ENCODE results near the gene ZNF10. TPM values are rescaled to one million over a fixed set of nuclear protein-coding genes. Genes with fewer than 3 reads are reported as not detected.

ZNF10 gene
- total RNA-seq, 4 donors from 2014 or later = 3.0 to 8.3 (median 4.3) TPM

DNA sequence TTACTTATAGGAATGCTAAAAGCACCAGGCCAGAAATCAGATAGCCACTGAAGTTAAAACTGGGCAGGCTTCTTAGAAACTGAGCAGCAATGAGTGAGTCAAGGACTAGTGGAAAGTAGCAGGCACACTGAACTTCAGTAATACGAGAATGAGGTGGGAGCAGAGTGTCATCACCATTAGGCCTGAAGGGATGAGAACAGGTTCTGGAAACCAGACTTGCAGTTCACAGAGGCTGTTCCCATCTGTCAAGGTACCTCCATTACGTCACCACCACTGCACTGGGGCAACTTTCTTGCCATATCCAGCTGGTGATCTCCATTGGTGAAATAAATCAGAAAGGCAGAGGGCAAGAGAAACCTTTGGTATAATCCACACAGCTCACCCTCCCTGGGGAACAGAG is 15.6 kb downstream of the ZNF10 start:
- DNase-seq (no peak), ATAC-seq (no peak)
- Histone ChIP-seq H3K27ac (no peak overlapping the region), H3K4me3 (no peak overlapping the region), H3K4me1 (no peaks in the 10 kb centered on the region), H3K36me3 (peaks cover 7 to 100% of the 10 kb centered on the region in 2 donors), H3K27me3 (no peaks in the 10 kb centered on the region), H3K9me3 (peaks cover 5 to 64% (median 6%) of the 10 kb centered on the region in 3 donors)
- intact Hi-C loops (cut with DNase I; ENCODE audit: low total_unique reads) = no loop called here
- in situ Hi-C loops (cut with MboI; ENCODE audit: low sequenced_read_pairs in 4 of 4) = no loop called here
- TF ChIP-seq POLR2A (IDR thresholded peaks at IDR 0.05) = no peak
- TF ChIP-seq, protein P1, sequence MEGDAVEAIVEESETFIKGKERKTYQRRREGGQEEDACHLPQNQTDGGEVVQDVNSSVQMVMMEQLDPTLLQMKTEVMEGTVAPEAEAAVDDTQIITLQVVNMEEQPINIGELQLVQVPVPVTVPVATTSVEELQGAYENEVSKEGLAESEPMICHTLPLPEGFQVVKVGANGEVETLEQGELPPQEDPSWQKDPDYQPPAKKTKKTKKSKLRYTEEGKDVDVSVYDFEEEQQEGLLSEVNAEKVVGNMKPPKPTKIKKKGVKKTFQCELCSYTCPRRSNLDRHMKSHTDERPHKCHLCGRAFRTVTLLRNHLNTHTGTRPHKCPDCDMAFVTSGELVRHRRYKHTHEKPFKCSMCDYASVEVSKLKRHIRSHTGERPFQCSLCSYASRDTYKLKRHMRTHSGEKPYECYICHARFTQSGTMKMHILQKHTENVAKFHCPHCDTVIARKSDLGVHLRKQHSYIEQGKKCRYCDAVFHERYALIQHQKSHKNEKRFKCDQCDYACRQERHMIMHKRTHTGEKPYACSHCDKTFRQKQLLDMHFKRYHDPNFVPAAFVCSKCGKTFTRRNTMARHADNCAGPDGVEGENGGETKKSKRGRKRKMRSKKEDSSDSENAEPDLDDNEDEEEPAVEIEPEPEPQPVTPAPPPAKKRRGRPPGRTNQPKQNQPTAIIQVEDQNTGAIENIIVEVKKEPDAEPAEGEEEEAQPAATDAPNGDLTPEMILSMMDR (IDR thresholded peaks at IDR 0.05 in 4 of 5, conservative IDR thresholded peaks at IDR 0.05 in 1 of 5) = no peak

DNA sequence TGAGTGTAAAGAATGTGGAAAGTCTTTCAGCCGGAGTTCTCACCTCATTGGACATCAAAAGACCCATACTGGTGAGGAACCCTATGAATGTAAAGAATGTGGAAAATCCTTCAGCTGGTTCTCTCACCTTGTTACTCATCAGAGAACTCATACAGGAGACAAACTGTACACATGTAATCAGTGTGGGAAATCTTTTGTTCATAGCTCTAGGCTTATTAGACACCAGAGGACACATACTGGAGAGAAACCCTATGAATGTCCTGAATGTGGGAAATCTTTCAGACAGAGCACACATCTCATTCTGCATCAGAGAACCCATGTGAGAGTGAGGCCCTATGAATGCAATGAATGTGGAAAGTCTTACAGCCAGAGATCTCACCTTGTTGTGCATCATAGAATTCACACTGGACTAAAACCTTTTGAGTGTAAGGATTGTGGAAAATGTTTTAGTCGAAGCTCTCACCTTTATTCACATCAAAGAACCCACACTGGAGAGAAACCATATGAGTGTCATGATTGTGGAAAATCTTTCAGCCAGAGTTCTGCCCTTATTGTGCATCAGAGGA is 25.8 kb downstream of the ZNF10 start:
- H3K27me3 ChIP-seq = no peaks in the 10 kb centered on the region
- H3K4me3 ChIP-seq = peak overlapping the region in 1 of 4 donors; percentile 46
- DNase-seq = no peak
- intact Hi-C loops (cut with DNase I; ENCODE audit: low total_unique reads) = no loop called here
- no peak overlapping the region for H3K27ac ChIP-seq
- H3K36me3 ChIP-seq = peaks cover 45 to 80% of the 10 kb centered on the region in 2 donors
- in situ Hi-C loops (cut with MboI; ENCODE audit: low sequenced_read_pairs in 4 of 4) = no loop called here
- no peak for ATAC-seq
- no peak for TF ChIP-seq POLR2A (IDR thresholded peaks at IDR 0.05)
- TF ChIP-seq, protein P1 (IDR thresholded peaks at IDR 0.05 in 4 of 5, conservative IDR thresholded peaks at IDR 0.05 in 1 of 5) = no peak
- peaks cover 23 to 87% (median 37%) of the 10 kb centered on the region in 3 donors for H3K9me3 ChIP-seq
- H3K4me1 ChIP-seq = no peaks in the 10 kb centered on the region

DNA sequence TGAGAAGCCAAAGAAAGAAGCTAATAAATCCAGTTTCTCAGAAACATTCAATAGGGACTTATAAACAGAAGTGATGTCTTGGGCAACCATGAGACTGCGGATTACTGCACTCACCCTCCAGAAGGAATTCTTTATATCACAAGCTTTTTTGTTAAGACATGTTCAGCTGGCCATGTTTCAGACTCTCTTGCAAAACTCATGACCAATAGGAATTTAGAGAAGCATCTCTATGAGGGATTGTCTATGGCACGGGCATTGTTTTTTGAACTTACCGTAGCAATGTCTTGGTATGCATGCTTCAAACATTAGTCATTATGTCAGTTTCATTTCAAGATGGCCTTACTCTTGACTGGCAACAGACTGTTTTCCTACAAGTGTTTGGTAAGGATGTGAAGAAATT is 35.3 kb downstream of the ZNF10 start:
- in situ Hi-C loops (cut with MboI; ENCODE audit: low sequenced_read_pairs in 4 of 4) (no loop called here), intact Hi-C loops (cut with DNase I; ENCODE audit: low total_unique reads) (no loop called here)
- Histone ChIP-seq H3K4me1 (no peaks in the 10 kb centered on the region), H3K27ac (no peak overlapping the region), H3K4me3 (no peak overlapping the region), H3K36me3 (no peaks in the 10 kb centered on the region), H3K9me3 (peaks cover 0 to 35% (median 6%) of the 10 kb centered on the region in 3 donors), H3K27me3 (no peaks in the 10 kb centered on the region)
- DNase-seq (no peak), ATAC-seq (no peak)
- no peak for TF ChIP-seq POLR2A (IDR thresholded peaks at IDR 0.05)
- TF ChIP-seq, protein P1 (IDR thresholded peaks at IDR 0.05 in 4 of 5, conservative IDR thresholded peaks at IDR 0.05 in 1 of 5) = no peak

DNA sequence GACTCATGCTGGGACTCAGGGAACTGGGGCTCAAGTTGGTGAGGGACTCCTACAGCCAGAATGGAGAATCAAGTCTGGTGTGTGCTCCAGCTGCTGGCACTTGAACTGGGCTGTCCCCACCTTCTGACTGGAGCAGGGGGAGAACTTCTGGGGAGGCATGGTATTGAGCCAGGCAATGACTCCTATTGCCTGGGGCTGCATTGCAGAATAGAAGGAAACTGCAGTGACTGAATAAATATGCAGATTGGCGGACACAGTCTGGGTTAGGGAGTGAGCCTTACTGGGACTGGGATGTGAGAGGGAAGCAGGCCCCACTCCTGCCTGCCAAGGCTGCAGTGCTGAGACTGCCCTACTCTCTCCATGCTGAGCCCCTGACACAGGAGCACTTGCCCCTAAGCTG is 42.1 kb downstream of the ZNF10 start:
- Histone ChIP-seq H3K36me3 (no peaks in the 10 kb centered on the region), H3K4me1 (no peaks in the 10 kb centered on the region), H3K9me3 (peaks cover 0 to 6% (median 2%) of the 10 kb centered on the region in 3 donors), H3K4me3 (no peak overlapping the region), H3K27ac (no peak overlapping the region), H3K27me3 (no peaks in the 10 kb centered on the region)
- no peak for DNase-seq
- intact Hi-C loops (cut with DNase I; ENCODE audit: low total_unique reads) = no loop called here
- in situ Hi-C loops (cut with MboI; ENCODE audit: low sequenced_read_pairs in 4 of 4) = no loop called here
- ATAC-seq = no peak
- TF ChIP-seq, protein P1 (IDR thresholded peaks at IDR 0.05 in 4 of 5, conservative IDR thresholded peaks at IDR 0.05 in 1 of 5) = no peak
- TF ChIP-seq POLR2A (IDR thresholded peaks at IDR 0.05) = no peak

DNA sequence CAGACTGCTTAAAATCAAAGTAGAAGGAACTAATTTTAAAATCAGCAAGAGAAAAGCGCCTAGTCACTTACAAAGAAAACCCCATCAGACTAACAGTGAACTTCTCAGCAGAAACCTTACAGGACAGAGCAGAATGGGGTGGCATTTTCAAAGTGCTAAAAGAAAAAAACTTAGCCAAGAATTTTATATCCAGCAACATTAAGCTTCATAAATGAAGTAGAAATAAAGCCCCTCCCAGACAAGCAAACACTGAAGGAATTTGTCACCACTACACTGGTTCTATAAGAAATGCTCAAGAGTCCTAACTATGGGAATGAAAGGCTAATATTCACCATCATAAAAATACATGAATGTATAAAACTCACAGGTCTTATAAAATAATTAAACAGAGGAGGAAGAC is 44.5 kb downstream of the ZNF10 start:
- Histone ChIP-seq H3K9me3 (peaks cover 0 to 9% (median 0%) of the 10 kb centered on the region in 3 donors), H3K27me3 (no peaks in the 10 kb centered on the region), H3K4me1 (no peaks in the 10 kb centered on the region), H3K4me3 (no peak overlapping the region), H3K27ac (no peak overlapping the region), H3K36me3 (no peaks in the 10 kb centered on the region)
- DNase-seq (no peak), ATAC-seq (no peak)
- TF ChIP-seq, protein P1 (IDR thresholded peaks at IDR 0.05 in 4 of 5, conservative IDR thresholded peaks at IDR 0.05 in 1 of 5) = no peak
- TF ChIP-seq POLR2A (IDR thresholded peaks at IDR 0.05) = no peak
- in situ Hi-C loops (cut with MboI; ENCODE audit: low sequenced_read_pairs in 4 of 4) (no loop called here), intact Hi-C loops (cut with DNase I; ENCODE audit: low total_unique reads) (no loop called here)

Data from gastrocnemius medialis (tissue), 4 donors.